ENCODE data around the gene CCNE1.
"Not testable (repeated sequence)": the region's sequence is repeated elsewhere in the genome, so short reads cannot be mapped to it uniquely, and the experiment has no call there.

CCNE1 gene

DNA sequence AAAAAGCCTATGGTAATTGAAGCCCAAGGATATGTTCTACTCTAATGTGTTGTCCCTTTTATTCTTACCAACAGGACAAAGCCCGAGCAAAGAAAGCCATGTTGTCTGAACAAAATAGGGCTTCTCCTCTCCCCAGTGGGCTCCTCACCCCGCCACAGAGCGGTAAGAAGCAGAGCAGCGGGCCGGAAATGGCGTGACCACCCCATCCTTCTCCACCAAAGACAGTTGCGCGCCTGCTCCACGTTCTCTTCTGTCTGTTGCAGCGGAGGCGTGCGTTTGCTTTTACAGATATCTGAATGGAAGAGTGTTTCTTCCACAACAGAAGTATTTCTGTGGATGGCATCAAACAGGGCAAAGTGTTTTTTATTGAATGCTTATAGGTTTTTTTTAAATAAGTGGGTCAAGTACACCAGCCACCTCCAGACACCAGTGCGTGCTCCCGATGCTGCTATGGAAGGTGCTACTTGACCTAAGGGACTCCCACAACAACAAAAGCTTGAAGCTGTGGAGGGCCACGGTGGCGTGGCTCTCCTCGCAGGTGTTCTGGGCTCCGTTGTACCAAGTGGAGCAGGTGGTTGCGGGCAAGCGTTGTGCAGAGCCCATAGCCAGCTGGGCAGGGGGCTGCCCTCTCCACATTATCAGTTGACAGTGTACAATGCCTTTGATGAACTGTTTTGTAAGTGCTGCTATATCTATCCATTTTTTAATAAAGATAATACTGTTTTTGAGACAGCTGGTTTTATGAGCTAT is 12.0 kb downstream of the CCNE1 start:
- H3K4me3 ChIP-seq (ENCODE audit: control insufficient read depth, low read depth, low read length), result no peak overlapping the region
- TF ChIP-seq, protein P1, sequence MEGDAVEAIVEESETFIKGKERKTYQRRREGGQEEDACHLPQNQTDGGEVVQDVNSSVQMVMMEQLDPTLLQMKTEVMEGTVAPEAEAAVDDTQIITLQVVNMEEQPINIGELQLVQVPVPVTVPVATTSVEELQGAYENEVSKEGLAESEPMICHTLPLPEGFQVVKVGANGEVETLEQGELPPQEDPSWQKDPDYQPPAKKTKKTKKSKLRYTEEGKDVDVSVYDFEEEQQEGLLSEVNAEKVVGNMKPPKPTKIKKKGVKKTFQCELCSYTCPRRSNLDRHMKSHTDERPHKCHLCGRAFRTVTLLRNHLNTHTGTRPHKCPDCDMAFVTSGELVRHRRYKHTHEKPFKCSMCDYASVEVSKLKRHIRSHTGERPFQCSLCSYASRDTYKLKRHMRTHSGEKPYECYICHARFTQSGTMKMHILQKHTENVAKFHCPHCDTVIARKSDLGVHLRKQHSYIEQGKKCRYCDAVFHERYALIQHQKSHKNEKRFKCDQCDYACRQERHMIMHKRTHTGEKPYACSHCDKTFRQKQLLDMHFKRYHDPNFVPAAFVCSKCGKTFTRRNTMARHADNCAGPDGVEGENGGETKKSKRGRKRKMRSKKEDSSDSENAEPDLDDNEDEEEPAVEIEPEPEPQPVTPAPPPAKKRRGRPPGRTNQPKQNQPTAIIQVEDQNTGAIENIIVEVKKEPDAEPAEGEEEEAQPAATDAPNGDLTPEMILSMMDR (IDR thresholded peaks at IDR 0.05; ENCODE audit: control insufficient read depth, insufficient read depth, low read depth, low read length, missing control alignments), result no peak
- no peak for DNase-seq (ENCODE audit: low read depth)

DNA sequence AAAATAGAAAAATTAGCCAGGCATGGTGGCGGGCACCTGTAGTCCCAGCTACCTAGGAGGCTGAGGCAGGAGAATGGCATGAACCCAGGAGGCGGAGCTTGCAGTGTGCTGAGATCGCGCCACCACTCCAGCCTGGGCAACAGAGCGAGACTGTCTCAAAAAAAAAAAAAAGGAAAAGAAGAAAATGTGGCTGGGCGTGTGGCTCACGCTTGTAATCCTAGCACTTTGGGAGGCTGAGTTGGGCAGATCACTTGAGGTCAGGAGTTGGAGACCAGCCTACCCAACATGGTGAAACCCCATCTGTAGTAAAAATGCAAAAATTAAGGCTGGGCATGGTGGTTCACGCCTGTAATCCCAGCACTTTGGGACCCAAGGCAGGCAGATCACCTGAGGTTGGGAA is 13.5 kb downstream of the CCNE1 start:
- DNase-seq (ENCODE audit: low read depth), result not testable (repeated sequence)

DNA sequence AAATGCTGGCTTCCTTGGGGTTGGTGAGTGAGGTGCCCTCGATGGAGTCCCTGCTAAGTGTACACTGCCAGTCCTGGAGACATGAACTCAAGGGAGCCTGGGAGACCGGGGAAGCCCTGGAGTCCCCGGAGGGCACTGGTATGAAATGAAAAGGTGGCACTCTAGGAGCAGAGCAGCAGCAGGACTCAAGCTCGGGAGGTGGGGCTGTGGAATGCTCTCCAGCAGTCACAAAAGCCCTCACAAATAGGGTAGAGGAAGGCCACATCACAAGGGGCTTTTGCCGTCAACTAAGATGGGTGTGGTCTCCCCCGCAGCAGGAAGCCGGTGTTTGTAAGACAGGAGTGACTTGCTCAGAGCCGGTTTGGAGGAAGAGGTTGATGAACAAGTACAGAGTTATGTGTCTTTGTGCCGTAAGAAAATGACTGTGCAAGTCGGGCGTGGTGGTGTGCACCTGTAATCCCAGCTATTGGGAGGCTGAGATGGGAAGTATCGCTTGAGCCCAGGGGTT is 19.3 kb downstream of the CCNE1 start:
- TF ChIP-seq, protein P1 (IDR thresholded peaks at IDR 0.05; ENCODE audit: control insufficient read depth, insufficient read depth, low read depth, low read length, missing control alignments), result no peak
- no peak for DNase-seq (ENCODE audit: low read depth)
- no peak overlapping the region for H3K4me3 ChIP-seq (ENCODE audit: control insufficient read depth, low read depth, low read length)

More for the DNA sequence above, 13.5 kb downstream of the CCNE1 start:
- H3K4me3 ChIP-seq (ENCODE audit: control insufficient read depth, low read depth, low read length), result not testable (repeated sequence)

DNA sequence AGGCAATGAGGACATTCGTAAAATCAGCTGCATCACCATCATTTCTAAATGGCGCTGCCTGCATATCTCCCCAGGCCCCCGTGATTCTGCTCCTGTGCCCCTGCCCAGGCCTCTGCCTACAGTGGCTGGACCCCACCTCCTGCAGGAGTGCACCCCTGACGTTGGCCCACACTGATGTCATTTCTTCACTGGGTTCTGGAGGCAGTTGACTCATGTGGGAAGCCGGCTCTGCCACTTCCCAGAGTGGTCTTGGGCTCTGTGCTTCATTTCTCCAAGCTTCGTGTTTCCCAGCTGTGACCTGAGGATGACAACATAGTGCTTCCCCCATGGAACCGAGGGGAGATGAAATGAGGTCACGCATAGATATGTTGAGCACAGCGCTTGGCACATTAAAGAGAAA is 19.9 kb downstream of the CCNE1 start:
- TF ChIP-seq, protein P1 (IDR thresholded peaks at IDR 0.05; ENCODE audit: control insufficient read depth, insufficient read depth, low read depth, low read length, missing control alignments), result no peak
- DNase-seq (ENCODE audit: low read depth), result no peak
- no peak overlapping the region for H3K4me3 ChIP-seq (ENCODE audit: control insufficient read depth, low read depth, low read length)

DNA sequence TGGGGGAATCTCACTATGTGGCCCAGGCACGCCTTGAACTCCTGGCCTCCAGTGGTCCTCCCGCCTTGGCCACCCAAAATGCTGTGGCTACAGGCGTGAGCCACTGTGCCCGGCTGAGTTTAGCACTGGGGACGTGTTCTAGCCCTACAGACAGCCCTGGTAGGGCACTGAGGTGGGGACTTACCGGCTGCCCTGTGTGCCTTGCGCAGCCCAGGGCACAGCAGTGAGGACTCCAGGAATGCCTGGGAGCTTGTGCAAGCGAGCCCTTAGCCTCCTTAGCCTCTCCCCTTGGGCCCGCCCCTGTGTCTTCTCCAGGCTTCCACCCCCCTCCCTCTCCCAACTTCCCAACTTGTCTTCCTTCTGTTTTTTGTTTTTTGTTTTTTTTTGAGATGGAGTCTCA is 21.0 kb downstream of the CCNE1 start:
- H3K4me3 ChIP-seq (ENCODE audit: control insufficient read depth, low read depth, low read length), result no peak overlapping the region
- TF ChIP-seq, protein P1 (IDR thresholded peaks at IDR 0.05; ENCODE audit: control insufficient read depth, insufficient read depth, low read depth, low read length, missing control alignments), result no peak
- no peak for DNase-seq (ENCODE audit: low read depth)

DNA sequence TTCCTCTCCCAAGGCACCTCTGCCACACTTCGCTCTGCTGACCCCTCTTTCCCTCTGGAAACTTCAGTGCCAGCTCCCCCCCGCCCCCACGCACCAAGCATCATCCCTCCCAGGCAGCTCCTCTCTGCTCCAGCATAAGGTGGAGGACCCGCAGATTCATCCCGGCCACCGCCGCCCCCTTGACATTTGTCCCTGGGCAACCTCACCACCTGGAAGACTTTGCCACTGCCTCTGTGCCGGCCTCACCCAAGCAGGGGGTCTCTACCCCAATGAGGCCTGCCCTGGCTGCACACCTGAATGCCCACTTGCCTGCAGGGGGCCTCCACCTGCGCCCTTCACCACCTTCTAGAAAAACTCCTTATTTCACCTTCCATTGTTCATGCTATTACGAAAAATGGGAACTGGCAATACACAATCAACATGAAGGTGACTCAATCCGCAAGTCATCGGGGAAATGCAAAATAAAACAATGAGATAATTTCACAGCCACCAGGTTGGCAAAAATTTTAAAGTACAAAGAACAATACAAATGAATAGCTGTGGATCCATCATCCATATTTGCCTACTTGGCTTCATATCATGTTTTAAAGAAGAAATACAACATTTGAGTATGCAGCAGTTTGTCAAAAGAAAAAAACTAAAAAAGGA is 21.9 kb downstream of the CCNE1 start:
- TF ChIP-seq, protein P1 (IDR thresholded peaks at IDR 0.05; ENCODE audit: control insufficient read depth, insufficient read depth, low read depth, low read length, missing control alignments), result no peak
- no peak for DNase-seq (ENCODE audit: low read depth)
- no peak overlapping the region for H3K4me3 ChIP-seq (ENCODE audit: control insufficient read depth, low read depth, low read length)

All from AG09309 (cell line).